HG02571 (cell line): ENCODE data around the gene KLK3.
"Not testable (repeated sequence)": the region's sequence is repeated elsewhere in the genome, so short reads cannot be mapped to it uniquely, and the experiment has no call there.

ENCODE experiments used
- ATAC-seq: cut with Tn5 transposase; IDR thresholded peaks from one replicate; pipeline ENCODE4 v1.9.1; 2021; ENCODE audit warnings: mild to moderate bottlenecking, moderate library complexity; ENCODE audit not compliant: unreplicated experiment

KLK3 gene

GRCh38 chr19:50854636-50855410 is at the start of gene KLK3:
TSS of gene KLK3 (plus strand) at chr19:50854915. CDS start at chr19:50854956, 41 bp downstream.
- no peak for ATAC-seq

GRCh38 chr19:50808856-50809255 is 45.9 kb upstream of the KLK3 start:
- ATAC-seq, result no peak

- ATAC-seq, result not testable (repeated sequence)
These were observed 43.0 kb upstream of the KLK3 start for GRCh38 chr19:50811622-50812238.

GRCh38 chr19:50812474-50812873 is 42.2 kb upstream of the KLK3 start:
- ATAC-seq, result no peak

- no peak for ATAC-seq
These were observed 39.8 kb upstream of the KLK3 start for GRCh38 chr19:50814883-50815282.

- no peak for ATAC-seq
These were observed 39.3 kb upstream of the KLK3 start for GRCh38 chr19:50815439-50815838.

GRCh38 chr19:50817941-50818858 is 36.5 kb upstream of the KLK3 start:
- peak; percentile 54 for ATAC-seq

- no peak for ATAC-seq
These were observed 35.7 kb upstream of the KLK3 start for GRCh38 chr19:50818859-50819472.

- no peak for ATAC-seq
These were observed 35.1 kb upstream of the KLK3 start for GRCh38 chr19:50819636-50820035.

GRCh38 chr19:50820086-50820485 is 34.6 kb upstream of the KLK3 start:
- ATAC-seq, result no peak

GRCh38 chr19:50820549-50821247 is 34.0 kb upstream of the KLK3 start:
- ATAC-seq, result no peak

- no peak for ATAC-seq
These were observed 33.5 kb upstream of the KLK3 start for GRCh38 chr19:50821248-50821612.

- ATAC-seq, result no peak
These were observed 33.1 kb upstream of the KLK3 start for GRCh38 chr19:50821622-50822021.

- ATAC-seq, result no peak
These were observed 32.0 kb upstream of the KLK3 start for GRCh38 chr19:50822661-50823208.

GRCh38 chr19:50823389-50824042 is 31.2 kb upstream of the KLK3 start, which contains the start of gene KLK1:
TSS of gene KLK1 (minus strand) at chr19:50823787. CDS start at chr19:50823748, 39 bp downstream.
- no peak for ATAC-seq

- ATAC-seq, result no peak
These were observed 28.0 kb upstream of the KLK3 start for GRCh38 chr19:50826492-50827240.

- ATAC-seq, result no peak
These were observed 27.2 kb upstream of the KLK3 start for GRCh38 chr19:50827476-50827875.

GRCh38 chr19:50829801-50830200 is 24.9 kb upstream of the KLK3 start:
- ATAC-seq, result no peak
